GM12878 (cell line): Measurements from ENCODE around the gene SMIM35. TPM values are rescaled to one million over a fixed set of nuclear protein-coding genes. Genes with fewer than 3 reads are reported as not detected.

ENCODE experiments used
- ATAC-seq: fragments of 200-7000 bp; cut with Tn5 transposase; 3 replicates; pipeline ENCODE4 v1.9.1; 2020; ENCODE audit warnings: mild to moderate bottlenecking, moderate library complexity
- BruUV-seq: library from RNA; stranded (reverse); fragments of 400-500 nt; replicated peaks from 2 replicates; lab custom pipeline; 2021; lab: Mats Ljungman, UMichigan
- CTCF ChIA-PET: fragments of 300-600 bp; sonication (Branson Sonifier 250); formaldehyde crosslinking; extraction: SDS; loops from one replicate; lab custom pipeline; 2021; ENCODE audit warnings: inconsistent platforms; lab: Yijun Ruan, JAX
- POLR2A ChIA-PET: fragments of 350-600 bp; formaldehyde crosslinking; extraction: SDS; loops from one replicate; lab custom pipeline; 2021; ENCODE audit warnings: inconsistent platforms; lab: Charles Lee
- RAD21 ChIA-PET: fragments of 300-600 bp; sonication (Branson Sonifier 250); formaldehyde crosslinking; loops from one replicate; lab custom pipeline; 2023; ENCODE audit warnings: antibody characterized with exemption; ENCODE audit not compliant: unreplicated experiment; lab: Charles Lee
- SMC1A ChIA-PET: fragments of 300-600 bp; sonication (Branson Sonifier 250); formaldehyde crosslinking; loops from one replicate; lab custom pipeline; 2023; ENCODE audit not compliant: unreplicated experiment, uncharacterized antibody; lab: Charles Lee
- DNase-seq: peaks from one replicate; pipeline ENCODE4 v3.0.0-alpha.2; 2011; ENCODE audit warnings: low read depth, low spot score
- FAIRE-seq: peaks from 3 replicates; lab custom pipeline; 2011; peaks lifted over from hg19 to GRCh38; lab: Jason Lieb, UNC
- H2AFZ ChIP-seq: 2 replicates; pipeline ENCODE4 v1.6.0; 2011; ENCODE audit warnings: low read depth, low read length, control low read depth; ENCODE audit not compliant: control insufficient read depth
- H3K27ac ChIP-seq: 2 replicates; pipeline ENCODE4 v1.5.1; 2011; ENCODE audit warnings: control low read depth; ENCODE audit not compliant: control insufficient read depth, insufficient read depth
- H3K27me3 ChIP-seq, 2 experiments: replicated peaks in 1 of 2; 2 replicates each; pipeline versions ENCODE4 v1.6.0 to v1.6.1; 2011; ENCODE audit warnings: low read length in 1 of 2; ENCODE audit not compliant: control insufficient read depth in 2 of 2, insufficient read depth in 2 of 2
- H3K36me3 ChIP-seq, 2 experiments: 2 replicates each; pipeline ENCODE4 v1.5.1; 2011; ENCODE audit warnings: low read length in 1 of 2; ENCODE audit not compliant: control insufficient read depth in 2 of 2, insufficient read depth in 2 of 2
- H3K4me1 ChIP-seq: 2 replicates; pipeline ENCODE4 v1.6.1; 2011; ENCODE audit warnings: mild to moderate bottlenecking, low read length, moderate library complexity, mixed read lengths; ENCODE audit not compliant: control insufficient read depth, insufficient read depth
- H3K4me2 ChIP-seq: 2 replicates; pipeline ENCODE4 v1.6.0; 2011; ENCODE audit warnings: control low read depth; ENCODE audit not compliant: control insufficient read depth, insufficient read depth
- H3K4me3 ChIP-seq: fragments of 200-600 bp; sonication (generic); 2 replicates; pipeline ENCODE4 v1.5.1; 2016
- H3K79me2 ChIP-seq: 2 replicates; pipeline ENCODE4 v1.6.0; 2011; ENCODE audit warnings: low read length; ENCODE audit not compliant: control insufficient read depth, insufficient read depth
- H3K9ac ChIP-seq: 2 replicates; pipeline ENCODE4 v1.8.0; 2011; ENCODE audit warnings: low read length, control low read depth, mixed read lengths; ENCODE audit not compliant: control insufficient read depth, insufficient read depth
- H3K9me3 ChIP-seq: replicated peaks from 3 replicates; pipeline ENCODE4 v1.5.1; 2011; ENCODE audit warnings: mild to moderate bottlenecking, low read length; ENCODE audit not compliant: control insufficient read depth, insufficient read depth
- H4K20me1 ChIP-seq: 2 replicates; pipeline ENCODE4 v1.6.0; 2011; ENCODE audit not compliant: control insufficient read depth, insufficient read depth
- BHLHE40 ChIP-seq, 2 experiments: fragments of 450-650 bp in 1 of 2; IDR thresholded peaks; 2 replicates each; pipeline ENCODE4 v1.6.1; 2011 to 2017; ENCODE audit warnings: low read depth in 2 of 2, borderline replicate concordance in 1 of 2, improper control_type of control experiment in 1 of 2, low read length in 1 of 2, mild to moderate bottlenecking in 1 of 2
- BRCA1 ChIP-seq: IDR thresholded peaks from 2 replicates; pipeline ENCODE4 v1.6.1; 2011; ENCODE audit warnings: low read depth, low read length, improper control_type of control experiment
- CREB1 ChIP-seq: IDR thresholded peaks from 2 replicates; pipeline ENCODE4 v1.6.1; 2012; ENCODE audit warnings: low read depth, mild to moderate bottlenecking, inconsistent platforms
- EGR1 ChIP-seq, 2 experiments: IDR thresholded peaks; 1 replicate in 1 of 2; 2 replicates in 1 of 2; pipeline ENCODE4 v1.6.1; 2011 to 2012; ENCODE audit warnings: low read depth in 2 of 2, low read length in 2 of 2, borderline replicate concordance in 1 of 2, mild to moderate bottlenecking in 1 of 2, moderate library complexity in 1 of 2
- FOXK2 ChIP-seq: fragments of 450-650 bp; IDR thresholded peaks from 2 replicates; pipeline ENCODE4 v1.6.1; 2017; ENCODE audit warnings: mild to moderate bottlenecking, moderate library complexity
- IKZF1 ChIP-seq: fragments of 450-650 bp; conservative IDR thresholded peaks from 2 replicates; pipeline ENCODE4 v1.6.1; 2017; ENCODE audit warnings: antibody characterized with exemption, mild to moderate bottlenecking
- MYC ChIP-seq: IDR thresholded peaks from 2 replicates; pipeline ENCODE4 v1.6.1; 2011; ENCODE audit warnings: mild to moderate bottlenecking, low read length, moderate library complexity, inconsistent platforms; ENCODE audit not compliant: insufficient read depth, insufficient replicate concordance, insufficient read length, severe bottlenecking
- RUNX3 ChIP-seq: IDR thresholded peaks from 2 replicates; pipeline ENCODE4 v1.6.1; 2012; ENCODE audit warnings: low read length, inconsistent platforms
- YY1 ChIP-seq: IDR thresholded peaks from 2 replicates; pipeline ENCODE4 v1.6.1; 2011; ENCODE audit warnings: low read depth, mild to moderate bottlenecking, low read length
- WGBS: methylation state at CpG from one replicate; pipeline ENCODE4 v1.1.6; 2016; ENCODE audit warnings: low lambda C conversion rate; ENCODE audit not compliant: insufficient replicate concordance, insufficient coverage; ENCODE audit errors: missing lambda C conversion rate; 5-methylcytosine and 5-hydroxymethylcytosine counted together
- in situ Hi-C: fragments of 300-500 bp; cut with MboI; formaldehyde crosslinking; loops from 9 replicates; pipeline ENCODE4 v1.14.3; 2018; ENCODE audit warnings: mixed read lengths
- intact Hi-C: fragments of 100-400 bp; cut with micrococcal nuclease; formaldehyde crosslinking; loops from one replicate; pipeline ENCODE4 v1.14.2; 2022; ENCODE audit not compliant: unreplicated experiment
- polyA plus RNA-seq, 11 experiments: library from polyadenylated mRNA; depleted of rRNA in 4 of 11; unstranded in 6 of 11; stranded (reverse) in 5 of 11; fragments of >200 nt; fragmentation: Nextera tagmentation in 4 of 11; fragmentation: Illumina TruSeq in 1 of 11; extraction: Ambion mirVana in 4 of 11; extraction: Trizol in 1 of 11; gene quantifications; 1 replicate in 1 of 11; 2 replicates in 10 of 11; pipeline versions ENCODE4 v1.2.1 to v1.2.3, GENCODE V29; 2011 to 2016; ENCODE audit warnings: inconsistent platforms in 2 of 11, missing spikeins in 2 of 11, low read depth in 1 of 11
- total RNA-seq, 4 experiments: library from RNA; depleted of rRNA in 3 of 4; stranded (reverse); fragments of >200 nt in 3 of 4; fragmentation: Illumina TruSeq in 1 of 4; extraction: Trizol in 1 of 4; gene quantifications; 2 replicates each; pipeline versions ENCODE4 v1.2.1 to v1.2.3, GENCODE V29; 2013 to 2021
- TF ChIP-seq, protein P1 (sequence below): fragments of 450-650 bp; formaldehyde crosslinking; IDR thresholded peaks from 2 replicates; pipeline ENCODE4 v1.5.0; 2022; ENCODE audit warnings: mild to moderate bottlenecking, missing genetic modification characterization

The SMIM35 gene
- total and polyA plus RNA-seq, 10 of the 15 experiments (the other 5 are each of a cell fraction or from before 2014, with no cell fraction given): 0.02 to 1.1 (median 0.05) TPM; not detected in 5

DNA sequence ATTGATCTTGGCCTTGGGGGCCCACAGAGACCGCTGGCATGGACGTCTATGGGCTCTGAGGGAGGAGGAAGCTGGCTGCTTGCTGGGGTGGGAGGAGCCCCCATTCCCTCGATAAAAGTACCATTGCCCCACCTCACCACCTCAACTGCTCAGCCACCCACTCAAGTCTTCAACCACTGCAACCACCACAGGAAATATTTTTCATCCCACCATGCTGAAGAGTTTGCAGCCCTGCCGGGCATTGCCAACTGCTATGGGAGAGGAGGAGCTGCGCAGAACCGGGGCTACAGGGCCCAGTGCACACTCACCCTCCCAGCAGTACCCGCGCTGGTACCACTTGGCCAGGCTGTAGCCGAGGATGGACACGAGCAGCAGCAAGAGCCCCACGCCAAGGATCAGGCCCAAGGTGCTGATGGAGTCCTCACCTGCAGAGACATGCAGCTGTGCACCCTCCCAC lies 71.3 kb downstream of the SMIM35 start:
- intact Hi-C loops (no loop called here), in situ Hi-C loops (no loop called here)
- no peak overlapping the region for H3K4me3 ChIP-seq
- no peak overlapping the region for H3K9ac ChIP-seq
- no peak overlapping the region for H3K27ac ChIP-seq
- POLR2A ChIA-PET: interaction anchor here (0.6 to 1.5 kb wide), 5 partner anchors 10 to 68 kb away, joined by 3 to 5 read pairs (median 4); partner anchors contain the start of gene IL10RA
- no peak for FAIRE-seq
- peaks cover 41% of the 10 kb centered on the region for H3K4me1 ChIP-seq
- no peak for DNase-seq
- 31% methylated on average over 11 of the region's 11 CpGs for WGBS
- SMC1A ChIA-PET: interaction anchor here (1.1 to 1.9 kb wide), 11 partner anchors 9 to 68 kb away, joined by 3 to 14 read pairs (median 4); no protein-coding TSS in a partner anchor
- no peak overlapping the region for H2AFZ ChIP-seq
- RAD21 ChIA-PET: interaction anchor here (0.6 to 1.4 kb wide), 6 partner anchors 14 to 207 kb away, joined by 3 to 4 read pairs (median 3); no protein-coding TSS in a partner anchor
- H3K36me3 ChIP-seq: no peaks in the 10 kb centered on the region
- TF ChIP-seq IKZF1 (0 out of 2 replicates have a peak, but pooled peaks have one; percentile 17), YY1 (no peak), CREB1 (no peak), RUNX3 (peak; percentile 41; the same call in 1 of the 2 replicates), MYC (no peak), BHLHE40 (IDR thresholded peaks at IDR 0.05; ENCODE audit: borderline replicate concordance in 1 of 2, low read depth in 2 of 2, low read length in 1 of 2) (no peak), FOXK2 (no peak), BRCA1 (no peak), EGR1 (IDR thresholded peaks at IDR 0.05; ENCODE audit: borderline replicate concordance in 1 of 2, low read depth in 2 of 2, low read length in 2 of 2) (no peak)
- TF ChIP-seq, protein P1, sequence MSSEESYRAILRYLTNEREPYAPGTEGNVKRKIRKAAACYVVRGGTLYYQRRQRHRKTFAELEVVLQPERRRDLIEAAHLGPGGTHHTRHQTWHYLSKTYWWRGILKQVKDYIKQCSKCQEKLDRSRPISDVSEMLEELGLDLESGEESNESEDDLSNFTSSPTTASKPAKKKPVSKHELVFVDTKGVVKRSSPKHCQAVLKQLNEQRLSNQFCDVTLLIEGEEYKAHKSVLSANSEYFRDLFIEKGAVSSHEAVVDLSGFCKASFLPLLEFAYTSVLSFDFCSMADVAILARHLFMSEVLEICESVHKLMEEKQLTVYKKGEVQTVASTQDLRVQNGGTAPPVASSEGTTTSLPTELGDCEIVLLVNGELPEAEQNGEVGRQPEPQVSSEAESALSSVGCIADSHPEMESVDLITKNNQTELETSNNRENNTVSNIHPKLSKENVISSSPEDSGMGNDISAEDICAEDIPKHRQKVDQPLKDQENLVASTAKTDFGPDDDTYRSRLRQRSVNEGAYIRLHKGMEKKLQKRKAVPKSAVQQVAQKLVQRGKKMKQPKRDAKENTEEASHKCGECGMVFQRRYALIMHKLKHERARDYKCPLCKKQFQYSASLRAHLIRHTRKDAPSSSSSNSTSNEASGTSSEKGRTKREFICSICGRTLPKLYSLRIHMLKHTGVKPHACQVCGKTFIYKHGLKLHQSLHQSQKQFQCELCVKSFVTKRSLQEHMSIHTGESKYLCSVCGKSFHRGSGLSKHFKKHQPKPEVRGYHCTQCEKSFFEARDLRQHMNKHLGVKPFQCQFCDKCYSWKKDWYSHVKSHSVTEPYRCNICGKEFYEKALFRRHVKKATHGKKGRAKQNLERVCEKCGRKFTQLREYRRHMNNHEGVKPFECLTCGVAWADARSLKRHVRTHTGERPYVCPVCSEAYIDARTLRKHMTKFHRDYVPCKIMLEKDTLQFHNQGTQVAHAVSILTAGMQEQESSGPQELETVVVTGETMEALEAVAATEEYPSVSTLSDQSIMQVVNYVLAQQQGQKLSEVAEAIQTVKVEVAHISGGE (CRISPR knock-in tag): no peak
- H4K20me1 ChIP-seq: no peaks in the 10 kb centered on the region
- peak overlapping the region; percentile 2; the same call in 1 of the 2 replicates for H3K4me2 ChIP-seq
- no peaks in the 10 kb centered on the region for H3K27me3 ChIP-seq
- ATAC-seq: no peak
- CTCF ChIA-PET: interaction anchor here (0.6 to 1.5 kb wide), 12 partner anchors 14 to 208 kb away, joined by 3 to 9 read pairs (median 4); partner anchors contain the start of gene IL10RA
- no peaks in the 10 kb centered on the region for H3K79me2 ChIP-seq
- no TSS peak for BruUV-seq
- H3K9me3 ChIP-seq: peaks cover 17% of the 10 kb centered on the region; the same call in 2 of the 3 replicates
